SH-SY5Y (cell line): ENCODE measurements around the gene GALNT2.

Experiments used
- GATA2 ChIP-seq: IDR thresholded peaks from 2 replicates; pipeline ENCODE4 v1.6.1; 2011; ENCODE audit warnings: mild to moderate bottlenecking, low read depth, low read length
- GATA3 ChIP-seq: IDR thresholded peaks from 2 replicates; pipeline ENCODE4 v1.6.1; 2011; ENCODE audit warnings: low read depth, mild to moderate bottlenecking, low read length, moderate library complexity

GALNT2 gene

GRCh38 chr1:230073371-230074035 is 6.5 kb downstream of the GALNT2 start:
- no peak for TF ChIP-seq GATA2
- TF ChIP-seq GATA3 = no peak

GRCh38 chr1:230074270-230074669 is 7.2 kb downstream of the GALNT2 start:
- TF ChIP-seq GATA3 = no peak
- TF ChIP-seq GATA2 = no peak

- TF ChIP-seq GATA2 (no peak), GATA3 (no peak)
Measured at GRCh38 chr1:230074762-230075161, 7.7 kb downstream of the GALNT2 start.

GRCh38 chr1:230076121-230076520 is 9.1 kb downstream of the GALNT2 start:
- TF ChIP-seq GATA3 = no peak
- TF ChIP-seq GATA2 = no peak

GRCh38 chr1:230077011-230077410 is 10.0 kb downstream of the GALNT2 start:
- TF ChIP-seq GATA2 (no peak), GATA3 (no peak)

- TF ChIP-seq GATA2 = no peak
- no peak for TF ChIP-seq GATA3
Measured at GRCh38 chr1:230077436-230078213, 10.6 kb downstream of the GALNT2 start.

GRCh38 chr1:230079199-230080024 is 12.4 kb downstream of the GALNT2 start:
- TF ChIP-seq GATA2 = no peak
- TF ChIP-seq GATA3 = no peak

- TF ChIP-seq GATA2 = no peak
- no peak for TF ChIP-seq GATA3
Measured at GRCh38 chr1:230080822-230081221, 13.8 kb downstream of the GALNT2 start.

GRCh38 chr1:230081751-230082150 is 14.7 kb downstream of the GALNT2 start:
- no peak for TF ChIP-seq GATA3
- TF ChIP-seq GATA2 = no peak

- TF ChIP-seq GATA2 (no peak), GATA3 (no peak)
Measured at GRCh38 chr1:230082211-230082610, 15.2 kb downstream of the GALNT2 start.

GRCh38 chr1:230083053-230083452 is 16.0 kb downstream of the GALNT2 start:
- TF ChIP-seq GATA2 (no peak), GATA3 (no peak)

- TF ChIP-seq GATA2 (no peak), GATA3 (no peak)
Measured at GRCh38 chr1:230083746-230084407, 16.8 kb downstream of the GALNT2 start.

- TF ChIP-seq GATA3 (no peak), GATA2 (no peak)
Measured at GRCh38 chr1:230084408-230085177, 17.6 kb downstream of the GALNT2 start.

- TF ChIP-seq GATA2 (no peak), GATA3 (no peak)
Measured at GRCh38 chr1:230085178-230085515, 18.1 kb downstream of the GALNT2 start.
